ENCODE data around the gene ZNF155. TPM values are rescaled to one million over a fixed set of nuclear protein-coding genes. Genes with fewer than 3 reads are reported as not detected.

Gene ZNF155
- total and polyA plus RNA-seq, 8 donors: 7.2 to 20.6 (median 17.0) TPM

DNA sequence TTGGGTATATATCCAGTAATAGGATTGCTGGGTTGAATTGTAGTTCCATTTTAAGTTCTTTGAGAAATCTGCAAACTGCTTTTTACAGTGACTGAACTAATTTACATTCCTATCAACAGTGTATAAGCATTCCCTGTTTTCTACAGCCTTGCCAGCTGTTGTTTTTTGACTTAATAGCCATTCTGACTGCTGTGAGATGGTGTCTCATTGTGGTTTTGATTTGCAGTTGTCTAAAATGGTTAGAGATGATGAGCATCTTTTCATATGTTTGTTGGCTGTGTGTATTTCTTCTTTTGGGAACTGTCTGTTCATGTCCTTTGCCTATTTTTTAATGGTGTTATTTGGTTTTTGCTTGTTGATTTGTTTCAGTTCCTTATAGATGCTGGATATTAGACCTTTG is 37.2 kb downstream of the ZNF155 start:
- TF ChIP-seq, protein P1, sequence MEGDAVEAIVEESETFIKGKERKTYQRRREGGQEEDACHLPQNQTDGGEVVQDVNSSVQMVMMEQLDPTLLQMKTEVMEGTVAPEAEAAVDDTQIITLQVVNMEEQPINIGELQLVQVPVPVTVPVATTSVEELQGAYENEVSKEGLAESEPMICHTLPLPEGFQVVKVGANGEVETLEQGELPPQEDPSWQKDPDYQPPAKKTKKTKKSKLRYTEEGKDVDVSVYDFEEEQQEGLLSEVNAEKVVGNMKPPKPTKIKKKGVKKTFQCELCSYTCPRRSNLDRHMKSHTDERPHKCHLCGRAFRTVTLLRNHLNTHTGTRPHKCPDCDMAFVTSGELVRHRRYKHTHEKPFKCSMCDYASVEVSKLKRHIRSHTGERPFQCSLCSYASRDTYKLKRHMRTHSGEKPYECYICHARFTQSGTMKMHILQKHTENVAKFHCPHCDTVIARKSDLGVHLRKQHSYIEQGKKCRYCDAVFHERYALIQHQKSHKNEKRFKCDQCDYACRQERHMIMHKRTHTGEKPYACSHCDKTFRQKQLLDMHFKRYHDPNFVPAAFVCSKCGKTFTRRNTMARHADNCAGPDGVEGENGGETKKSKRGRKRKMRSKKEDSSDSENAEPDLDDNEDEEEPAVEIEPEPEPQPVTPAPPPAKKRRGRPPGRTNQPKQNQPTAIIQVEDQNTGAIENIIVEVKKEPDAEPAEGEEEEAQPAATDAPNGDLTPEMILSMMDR (IDR thresholded peaks at IDR 0.05): no peak
- no peak overlapping the region for H3K4me3 ChIP-seq
- intact Hi-C loops (cut with DNase I): no loop called here

DNA sequence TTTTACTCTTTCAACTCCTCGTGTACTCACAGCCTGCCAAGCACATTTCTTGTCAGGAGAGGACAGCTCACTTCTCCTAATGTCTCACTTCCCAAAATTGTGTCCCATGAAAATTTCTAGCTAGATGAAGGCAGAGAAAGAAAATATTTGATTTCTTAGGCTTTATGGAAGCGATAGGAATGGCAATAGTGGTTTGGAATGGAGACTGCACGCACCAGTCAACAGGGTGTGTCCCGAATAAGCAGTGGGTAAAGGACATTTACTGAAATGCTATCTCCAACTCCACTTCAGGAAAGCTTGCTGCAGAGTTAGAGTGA is 40.9 kb downstream of the ZNF155 start:
- no peak for DNase-seq
- Histone ChIP-seq H3K9me3 (peaks cover 0 to 30% of the 10 kb centered on the region in 2 donors), H3K36me3 (peaks cover 0 to 33% of the 10 kb centered on the region in 2 donors), H3K27ac (peak overlapping the region in 1 of 2 donors; percentile 62), H3K4me1 (peaks cover 6 to 7% of the 10 kb centered on the region in 2 donors), H3K27me3 (no peaks in the 10 kb centered on the region), H3K4me3 (peak overlapping the region; percentile 70 to 71)
- TF ChIP-seq, protein P1 (IDR thresholded peaks at IDR 0.05): no peak
- intact Hi-C loops (cut with DNase I): no loop called here
- ATAC-seq: no peak

More for the DNA sequence above, 37.2 kb downstream of the ZNF155 start:
- no peaks in the 10 kb centered on the region for H3K27me3 ChIP-seq
- no peaks in the 10 kb centered on the region for H3K36me3 ChIP-seq
- no peak for ATAC-seq
- DNase-seq: no peak
- peaks cover 0 to 20% of the 10 kb centered on the region in 2 donors for H3K9me3 ChIP-seq
- H3K4me1 ChIP-seq: peaks cover 5 to 6% of the 10 kb centered on the region in 2 donors
- H3K27ac ChIP-seq: no peak overlapping the region

DNA sequence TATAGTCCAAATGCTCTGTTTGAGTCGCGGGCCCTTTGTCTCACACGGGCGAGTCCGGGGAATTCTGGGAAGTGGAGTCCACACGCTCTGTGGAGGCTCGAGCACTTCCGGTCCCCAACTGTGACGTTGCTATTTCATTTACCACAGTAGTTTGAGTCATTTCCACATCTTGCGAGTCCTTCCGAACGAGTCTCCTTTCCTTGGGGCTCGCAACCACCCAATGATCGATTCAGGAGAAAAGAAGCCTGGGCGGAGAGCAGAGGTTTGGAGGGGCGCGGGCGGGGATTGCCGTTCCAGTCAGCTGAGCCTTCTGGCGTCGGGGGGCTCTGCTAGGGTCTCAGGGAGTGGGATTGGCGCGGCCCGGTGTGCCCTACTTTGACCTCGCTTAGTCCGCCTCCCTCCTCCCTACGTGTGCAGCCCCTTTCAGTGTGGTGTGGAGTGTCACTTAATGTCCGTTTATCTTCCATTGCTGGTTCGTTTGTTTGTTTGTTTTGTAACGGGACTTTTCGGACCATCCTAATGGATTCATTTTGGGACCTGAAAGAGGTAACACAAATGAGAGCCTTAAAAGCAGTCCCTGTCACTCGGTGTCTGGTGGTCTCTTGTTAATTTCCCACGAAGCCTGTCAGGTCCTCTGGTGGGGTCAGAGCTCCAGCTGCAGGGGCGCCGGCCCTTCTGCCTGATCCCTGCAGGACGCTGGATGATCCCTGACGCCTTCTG is 41.4 kb downstream of the ZNF155 start, which contains the start of gene ZNF222:
Gene ZNF222 (plus strand): TSS at position 163 of the 720 bp plus-strand sequence. CDS start 58 bp downstream, at position 221.
- DNase-seq: peak; percentile 77 to 91 (median 90)
- TF ChIP-seq, protein P1 (IDR thresholded peaks at IDR 0.05): no peak

DNA sequence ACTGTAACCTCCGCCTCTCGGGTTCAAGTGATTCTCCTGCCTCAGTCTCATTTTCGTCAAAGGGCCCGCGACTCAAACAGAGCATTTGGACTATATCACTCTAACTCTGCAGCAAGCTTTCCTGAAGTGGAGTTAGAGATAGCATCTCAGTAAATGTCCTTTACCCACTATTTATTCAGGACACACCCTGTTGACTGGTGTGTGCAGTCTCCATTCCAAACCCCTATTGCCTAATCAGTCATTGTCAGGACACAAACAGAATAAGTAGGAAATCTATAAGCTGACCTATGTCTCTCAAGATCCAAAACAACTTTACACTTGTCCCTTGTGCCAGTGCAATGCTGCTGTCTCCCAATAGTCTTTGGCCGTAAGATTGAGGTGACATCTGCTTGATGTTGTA is 42.6 kb downstream of the ZNF155 start:
- Histone ChIP-seq H3K4me3 (no peak overlapping the region), H3K36me3 (peaks cover 0 to 51% of the 10 kb centered on the region in 2 donors), H3K9me3 (peaks cover 0 to 48% of the 10 kb centered on the region in 2 donors), H3K4me1 (peaks cover 6 to 7% of the 10 kb centered on the region in 2 donors), H3K27ac (no peak overlapping the region), H3K27me3 (no peaks in the 10 kb centered on the region)
- DNase-seq (no peak), ATAC-seq (no peak)
- intact Hi-C loops (cut with DNase I): no loop called here
- TF ChIP-seq, protein P1 (IDR thresholded peaks at IDR 0.05): no peak

More for the DNA sequence above, 41.4 kb downstream of the ZNF155 start, which contains the start of gene ZNF222:
- intact Hi-C loops (cut with DNase I): no loop called here
- peaks cover 6 to 7% of the 10 kb centered on the region in 2 donors for H3K4me1 ChIP-seq
- H3K27ac ChIP-seq: peak within 1 kb of the TSS in 1 of 2 donors; percentile 62
- H3K4me3 ChIP-seq: peak within 1 kb of the TSS; percentile 70 to 71
- H3K36me3 ChIP-seq: peaks cover 0 to 38% of the 10 kb centered on the region in 2 donors
- H3K27me3 ChIP-seq: no peaks in the 10 kb centered on the region
- H3K9me3 ChIP-seq: peaks cover 0 to 35% of the 10 kb centered on the region in 2 donors
- peak; percentile 100 for ATAC-seq

DNA sequence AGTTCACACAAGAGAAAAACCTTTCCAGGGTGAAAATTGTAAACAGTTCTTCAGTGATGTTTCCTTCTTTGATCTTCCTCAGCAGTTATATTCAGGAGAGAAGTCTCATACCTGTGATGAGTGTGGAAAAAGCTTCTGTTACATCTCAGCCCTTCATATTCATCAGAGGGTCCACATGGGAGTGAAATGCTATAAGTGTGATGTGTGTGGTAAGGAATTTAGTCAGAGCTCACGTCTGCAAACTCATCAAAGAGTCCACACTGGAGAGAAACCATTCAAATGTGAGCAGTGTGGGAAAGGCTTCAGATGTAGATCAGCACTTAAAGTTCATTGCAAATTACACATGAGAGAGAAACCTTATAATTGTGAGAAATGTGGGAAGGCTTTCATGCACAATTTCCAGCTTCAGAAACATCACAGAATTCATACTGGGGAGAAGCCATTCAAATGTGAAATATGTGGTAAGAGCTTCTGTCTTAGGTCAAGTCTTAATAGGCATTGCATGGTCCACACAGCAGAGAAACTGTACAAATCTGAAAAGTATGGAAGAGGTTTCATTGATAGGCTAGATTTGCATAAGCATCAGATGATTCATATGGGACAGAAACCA is 48.1 kb downstream of the ZNF155 start:
- no peak for ATAC-seq
- H3K4me3 ChIP-seq: no peak overlapping the region
- H3K27ac ChIP-seq: no peak overlapping the region
- H3K4me1 ChIP-seq: no peaks in the 10 kb centered on the region
- DNase-seq: no peak
- H3K27me3 ChIP-seq: no peaks in the 10 kb centered on the region
- peaks cover 0 to 63% of the 10 kb centered on the region in 2 donors for H3K36me3 ChIP-seq
- TF ChIP-seq, protein P1 (IDR thresholded peaks at IDR 0.05): no peak
- peaks cover 0 to 99% of the 10 kb centered on the region in 2 donors for H3K9me3 ChIP-seq
- intact Hi-C loops (cut with DNase I): no loop called here

Data from left lung (tissue), 10 donors.